Stimulated activated CD4-positive, alpha-beta T cell treated with anti-CD3 and anti-CD28 coated beads, Interleukin-1b, Interleukin-23, amount 100 ng/mL, for 4 hours (primary cell): Measurements from ENCODE around the gene CLEC3B.
"Not testable (repeated sequence)": the region's sequence is repeated elsewhere in the genome, so short reads cannot be mapped to it uniquely, and the experiment has no call there.

ENCODE experiments used
- DNase-seq, 2 donors: peaks; one replicate each; pipeline ENCODE4 v3.0.0-alpha.2; 2020; ENCODE audit warnings: low read depth in 2 of 2

The CLEC3B gene, protein sequence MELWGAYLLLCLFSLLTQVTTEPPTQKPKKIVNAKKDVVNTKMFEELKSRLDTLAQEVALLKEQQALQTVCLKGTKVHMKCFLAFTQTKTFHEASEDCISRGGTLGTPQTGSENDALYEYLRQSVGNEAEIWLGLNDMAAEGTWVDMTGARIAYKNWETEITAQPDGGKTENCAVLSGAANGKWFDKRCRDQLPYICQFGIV

GRCh38 chr3:45026038-45026437 is at the start of gene CLEC3B:
Gene CLEC3B (plus strand): TSS chr3:45026303. CDS start chr3:45026363, 60 bp downstream.
- no peak for DNase-seq

DNA sequence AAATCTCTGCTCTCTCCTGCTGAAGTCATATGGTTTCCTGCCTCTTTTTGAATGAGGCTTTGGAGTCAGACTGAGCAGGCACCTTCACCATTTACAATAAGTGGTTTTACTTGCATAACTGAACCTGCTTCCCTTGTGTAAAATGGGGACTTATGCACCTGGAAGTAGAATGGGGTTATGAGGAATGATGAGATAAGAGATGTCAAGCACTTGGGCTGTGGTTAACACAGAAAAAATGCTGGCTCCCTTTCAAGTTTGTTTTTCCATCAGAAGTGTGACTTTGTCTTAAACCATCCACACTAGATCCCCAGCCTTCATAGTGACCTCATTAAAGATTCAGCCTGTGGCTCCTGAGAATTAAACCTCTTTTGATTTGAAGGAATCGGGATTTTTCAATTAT is 44.9 kb upstream of the CLEC3B start:
- DNase-seq: no peak

DNA sequence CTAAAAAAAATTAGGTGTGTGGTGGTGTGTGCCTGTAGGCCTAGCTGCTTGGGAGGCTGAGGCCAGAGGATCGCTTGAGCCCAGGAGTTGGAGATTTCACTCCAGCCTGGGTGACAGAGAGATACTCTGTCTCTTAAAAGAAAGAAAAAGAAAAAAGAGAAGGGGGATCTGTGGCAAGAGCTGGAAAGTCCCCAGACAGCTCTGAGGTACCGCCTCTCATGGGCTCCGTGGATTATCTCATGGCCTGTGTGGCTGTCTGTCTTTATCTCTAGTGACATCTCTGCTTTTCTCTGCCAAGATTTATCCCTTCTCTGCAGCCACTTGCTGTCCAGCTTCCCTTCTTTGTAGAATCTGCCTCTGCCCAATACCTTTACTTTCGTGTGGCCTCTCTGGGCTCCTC is 44.4 kb upstream of the CLEC3B start:
- no peak for DNase-seq

DNA sequence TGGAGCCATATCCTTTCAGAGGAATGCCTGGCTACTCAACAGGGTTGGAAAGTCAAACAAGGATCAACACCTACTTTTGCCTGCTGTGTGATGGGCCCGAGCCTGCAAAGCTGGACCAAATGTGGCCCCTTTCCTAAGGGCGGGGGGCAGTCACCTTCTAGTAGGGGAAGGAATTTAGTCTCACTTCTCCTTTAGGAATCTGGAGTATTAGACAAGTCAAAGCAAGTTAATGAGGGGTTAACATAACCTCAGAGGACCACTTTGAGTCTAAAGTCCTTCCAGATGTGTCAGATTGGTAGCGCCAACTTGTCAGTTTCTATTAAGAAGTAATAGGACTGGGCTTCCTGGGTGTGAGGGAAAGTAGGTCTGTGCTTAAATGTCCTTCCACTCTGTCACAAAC is 43.3 kb upstream of the CLEC3B start:
- DNase-seq: no peak

GRCh38 chr3:44983484-44983941 is 42.6 kb upstream of the CLEC3B start:
- DNase-seq: no peak

- no peak for DNase-seq
These were observed 41.8 kb upstream of the CLEC3B start for GRCh38 chr3:44984335-44984734.

DNA sequence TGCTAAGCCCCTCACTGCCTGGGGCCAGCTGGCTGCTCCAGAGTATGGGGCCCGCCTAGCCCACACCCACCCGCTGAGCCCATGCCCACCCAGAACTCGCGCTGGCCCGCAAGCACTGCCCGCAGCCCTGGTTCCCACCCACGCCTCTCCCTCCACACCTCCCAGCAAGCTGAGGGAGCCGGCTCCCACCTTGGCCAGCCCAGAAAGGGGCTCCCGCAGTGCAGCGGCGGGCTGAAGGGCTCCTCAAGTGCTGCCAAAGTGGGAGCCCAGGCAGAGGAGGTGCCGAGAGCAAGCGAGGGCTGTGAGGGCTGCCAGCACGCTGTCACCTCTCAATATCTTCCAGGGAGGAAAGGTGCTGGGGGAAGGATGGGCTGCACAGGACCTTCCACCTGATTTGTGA is 39.8 kb upstream of the CLEC3B start:
- DNase-seq: not testable (repeated sequence)

DNA sequence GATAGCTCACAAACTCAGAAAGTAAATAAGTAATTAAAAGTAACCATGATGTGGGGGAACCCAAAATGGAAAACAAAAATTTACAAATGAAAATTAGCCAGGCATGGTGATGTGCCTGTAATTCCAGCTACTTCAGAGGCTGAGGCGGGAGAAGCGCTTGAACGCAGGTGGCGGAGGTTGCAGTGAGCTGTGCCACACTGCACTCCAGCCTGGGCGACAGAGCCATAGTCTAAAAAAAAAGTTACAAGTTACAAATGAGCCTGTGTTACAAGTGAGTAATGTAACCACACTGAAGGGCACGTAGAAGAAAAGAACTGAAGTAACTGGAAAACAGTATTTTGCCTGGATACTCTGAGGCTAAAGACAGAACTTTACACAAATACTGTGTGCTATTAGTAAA is 38.8 kb upstream of the CLEC3B start:
- DNase-seq: no peak

DNA sequence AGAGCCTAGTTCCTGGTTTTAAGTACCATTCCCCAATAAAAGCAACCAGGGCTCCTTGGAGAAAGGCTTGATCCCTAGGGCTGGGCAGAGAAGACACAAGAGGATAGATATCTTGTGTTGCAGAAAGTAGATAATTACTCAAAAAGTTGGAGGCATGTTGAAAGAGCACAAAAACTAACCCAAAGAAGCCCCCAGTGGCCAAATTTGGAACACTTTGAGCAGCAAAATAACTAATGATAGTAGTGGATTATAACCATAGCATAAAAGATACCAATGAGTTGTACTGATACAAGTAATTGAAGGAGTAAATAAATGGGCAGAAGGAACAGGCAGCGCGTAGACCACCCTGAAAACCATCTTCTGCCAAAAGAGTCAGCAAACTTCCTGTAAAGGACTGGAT is 38.0 kb upstream of the CLEC3B start:
- DNase-seq: no peak

DNA sequence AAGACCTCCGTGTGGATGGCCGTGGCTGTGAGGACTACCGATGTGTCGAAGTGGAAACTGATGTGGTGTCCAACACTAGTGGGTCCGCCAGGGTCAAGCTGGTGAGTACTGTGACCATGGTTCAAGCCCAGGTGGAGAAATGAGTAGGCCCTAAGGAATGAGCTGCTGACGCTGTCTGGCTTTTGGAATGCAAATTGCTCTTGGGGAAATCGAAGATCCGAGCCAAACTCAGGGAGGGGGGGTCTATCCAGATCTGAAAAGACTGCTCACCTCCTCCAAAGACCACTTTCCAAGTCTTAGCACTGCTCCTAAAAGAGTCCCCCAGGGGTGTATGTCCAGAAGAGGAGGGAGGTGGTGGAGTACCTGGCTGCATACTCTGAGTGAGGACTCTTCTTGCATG is 37.0 kb upstream of the CLEC3B start:
- no peak for DNase-seq

GRCh38 chr3:44989636-44990373 is 36.3 kb upstream of the CLEC3B start:
- DNase-seq: no peak

DNA sequence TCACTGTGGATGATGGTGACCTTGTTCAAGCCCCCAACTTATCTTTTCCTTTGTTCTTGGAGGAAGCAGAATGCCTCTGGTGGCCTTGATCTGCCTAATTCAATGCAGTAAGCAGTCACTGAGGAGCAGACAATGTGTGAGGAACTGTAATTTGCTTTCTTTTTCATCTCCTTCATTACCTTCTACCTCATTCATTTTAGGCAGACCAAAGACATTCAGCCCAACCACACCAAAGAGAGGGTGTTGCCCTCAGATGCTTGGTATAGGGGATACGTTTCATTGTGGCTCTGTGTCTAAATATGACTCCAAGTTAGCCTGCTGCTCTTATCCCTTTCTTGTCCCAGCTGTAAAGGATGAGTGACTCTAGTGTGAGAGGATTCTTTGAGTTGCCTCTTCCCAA is 34.8 kb upstream of the CLEC3B start:
- no peak for DNase-seq

- peak in 1 of 2 donors; percentile 8 for DNase-seq
These were observed 33.3 kb upstream of the CLEC3B start for GRCh38 chr3:44992555-44993470.

DNA sequence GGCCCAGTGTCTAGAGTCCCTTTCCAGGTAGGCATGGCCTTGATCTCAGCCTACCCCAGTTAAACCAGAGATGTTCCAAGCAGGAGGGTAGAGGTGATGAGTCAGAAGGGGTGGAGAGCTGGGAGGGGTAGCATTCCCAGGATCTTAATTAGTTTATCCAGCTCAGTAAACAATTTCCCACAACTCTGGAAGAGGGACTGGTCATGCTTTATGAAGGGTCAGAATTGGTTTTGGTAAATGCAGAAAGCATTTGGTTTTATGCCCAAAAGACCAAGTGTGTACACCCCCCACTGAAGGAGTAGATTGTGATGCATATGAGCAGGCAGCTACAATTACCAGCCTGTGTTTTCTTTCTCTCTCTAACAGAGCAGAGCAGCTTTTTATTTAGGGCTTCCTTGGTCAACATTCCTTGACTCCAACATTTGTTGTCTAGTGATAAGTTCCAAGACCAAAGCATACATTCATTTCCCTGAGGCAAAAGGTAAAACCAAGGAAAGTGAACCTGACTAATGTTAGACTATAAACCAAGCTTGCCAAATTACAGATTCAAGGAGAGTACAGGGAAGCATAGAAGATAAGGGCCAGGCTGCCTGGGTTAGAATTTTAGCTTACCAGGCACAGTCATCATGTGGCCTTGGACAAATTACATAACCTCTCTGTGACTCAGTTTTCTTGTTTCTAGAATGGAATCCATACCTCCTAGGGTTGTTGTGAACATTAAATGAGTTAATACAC is 32.5 kb upstream of the CLEC3B start:
- DNase-seq: no peak

DNA sequence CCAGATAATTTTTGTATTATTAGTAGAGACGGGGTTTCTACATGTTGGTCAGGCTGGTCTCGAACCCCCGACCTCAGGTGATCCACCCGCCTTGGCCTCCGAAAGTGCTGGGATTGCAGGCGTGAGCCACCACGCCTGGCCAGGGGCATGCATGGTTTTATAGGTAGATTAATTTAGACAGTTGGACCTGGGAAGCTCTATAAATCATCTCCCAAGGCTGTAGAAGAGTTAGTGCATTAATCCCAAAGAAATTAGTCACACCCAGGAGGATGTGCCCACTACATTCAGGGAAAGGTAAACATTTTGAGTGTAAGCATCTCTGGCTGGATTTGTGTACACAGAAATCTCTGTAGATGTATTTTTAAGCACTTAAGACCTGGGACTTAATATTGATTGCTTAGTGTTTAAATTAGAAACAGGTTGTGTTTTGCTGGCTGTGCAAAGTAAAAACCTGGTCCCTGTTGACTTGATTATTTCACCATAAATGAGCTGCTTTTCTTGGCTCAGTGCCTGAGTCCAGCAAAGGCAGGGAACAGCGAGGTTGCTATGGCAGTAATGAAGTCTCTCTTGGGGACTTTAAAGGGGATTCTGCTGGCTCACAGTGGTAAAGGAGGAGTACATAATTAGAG is 30.8 kb upstream of the CLEC3B start:
- DNase-seq: no peak

DNA sequence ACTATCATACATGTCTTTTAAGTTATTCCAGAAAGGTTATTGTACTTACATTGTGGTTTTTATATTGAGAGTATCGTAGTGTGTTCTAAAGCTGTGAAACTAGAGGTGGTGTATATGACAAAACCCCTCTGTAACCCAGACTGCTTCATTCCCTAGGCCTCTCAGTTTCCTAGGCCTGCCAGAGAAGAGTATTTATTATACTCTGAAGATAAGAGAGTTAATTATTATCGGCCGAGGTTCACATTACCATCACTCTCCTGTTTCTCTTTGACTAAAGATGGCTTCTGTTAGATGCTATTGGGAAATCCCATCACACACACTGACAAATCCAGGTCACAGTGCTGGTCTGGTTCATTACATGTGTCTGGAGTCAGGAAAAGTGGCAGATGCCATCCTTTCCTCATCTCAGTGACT is 29.5 kb upstream of the CLEC3B start:
- no peak for DNase-seq

- no peak for DNase-seq
These were observed 26.3 kb upstream of the CLEC3B start for GRCh38 chr3:44999782-45000181.

- no peak for DNase-seq
These were observed 25.3 kb upstream of the CLEC3B start for GRCh38 chr3:45000823-45001222.

GRCh38 chr3:45001738-45002137 is 24.4 kb upstream of the CLEC3B start:
- DNase-seq: no peak

DNA sequence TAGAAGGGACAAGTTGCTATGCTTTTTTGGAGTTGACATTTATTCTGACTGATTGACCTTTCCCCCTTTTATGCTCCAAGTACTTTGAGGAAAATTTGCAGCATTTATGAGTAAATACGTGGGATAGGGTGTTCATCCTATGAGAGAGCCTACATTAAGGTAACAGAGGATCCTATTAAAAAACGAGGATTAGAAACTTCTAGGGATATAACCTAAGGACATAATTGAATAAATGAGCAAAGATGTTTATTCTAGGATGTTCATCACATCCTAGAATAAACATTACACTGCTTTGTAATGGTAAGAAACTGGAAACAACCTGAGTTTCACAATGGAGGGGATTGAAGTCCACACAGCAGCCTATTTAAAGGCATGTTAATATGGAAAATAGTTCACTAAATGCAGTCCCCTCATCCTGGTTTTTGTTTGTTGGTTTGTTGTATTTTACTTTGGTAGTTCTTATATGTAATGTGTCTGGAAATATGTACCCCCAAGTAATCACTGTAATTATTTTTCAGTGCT is 23.9 kb upstream of the CLEC3B start:
- no peak for DNase-seq

GRCh38 chr3:45002720-45003119 is 23.4 kb upstream of the CLEC3B start:
- no peak for DNase-seq
